Right forelimb (tissue), 1 donor: ENCODE data around the gene MAP1B.

Experiments
- DNase-seq: peaks from one replicate; pipeline ENCODE4 v3.0.0-alpha.2; 2018

The MAP1B gene

GRCh38 chr5:72134226-72134899 lies 27.1 kb downstream of the MAP1B start:
- DNase-seq = no peak

GRCh38 chr5:72137826-72138409 lies 30.6 kb downstream of the MAP1B start:
- no peak for DNase-seq

GRCh38 chr5:72138943-72139521 lies 31.8 kb downstream of the MAP1B start:
- no peak for DNase-seq

- DNase-seq = no peak
Observed at GRCh38 chr5:72140711-72141110, 33.4 kb downstream of the MAP1B start.

- DNase-seq = peak; percentile 84
Observed at GRCh38 chr5:72141440-72142355, 34.4 kb downstream of the MAP1B start.

GRCh38 chr5:72144762-72145161 lies 37.5 kb downstream of the MAP1B start:
- no peak for DNase-seq

GRCh38 chr5:72145348-72145747 lies 38.1 kb downstream of the MAP1B start:
- DNase-seq = no peak

GRCh38 chr5:72146056-72146455 lies 38.8 kb downstream of the MAP1B start:
- DNase-seq = no peak

- no peak for DNase-seq
Observed at GRCh38 chr5:72147569-72147968, 40.3 kb downstream of the MAP1B start.

- DNase-seq = no peak
Observed at GRCh38 chr5:72149742-72150141, 42.5 kb downstream of the MAP1B start.

GRCh38 chr5:72151169-72151568 lies 43.9 kb downstream of the MAP1B start:
- no peak for DNase-seq

GRCh38 chr5:72151646-72152045 lies 44.4 kb downstream of the MAP1B start:
- no peak for DNase-seq

- no peak for DNase-seq
Observed at GRCh38 chr5:72152545-72152944, 45.3 kb downstream of the MAP1B start.

GRCh38 chr5:72153551-72153950 lies 46.3 kb downstream of the MAP1B start:
- DNase-seq = no peak

GRCh38 chr5:72154076-72154756 lies 46.9 kb downstream of the MAP1B start:
- DNase-seq = no peak

GRCh38 chr5:72156946-72157624 lies 49.8 kb downstream of the MAP1B start:
- DNase-seq = no peak

GRCh38 chr5:72157625-72157962 lies 50.3 kb downstream of the MAP1B start:
- no peak for DNase-seq

- no peak for DNase-seq
Observed at GRCh38 chr5:72159501-72159911, 52.2 kb downstream of the MAP1B start.

GRCh38 chr5:72160329-72160728 lies 53.1 kb downstream of the MAP1B start:
- no peak for DNase-seq

- DNase-seq = no peak
Observed at GRCh38 chr5:72160959-72161358, 53.7 kb downstream of the MAP1B start.

GRCh38 chr5:72161951-72162350 lies 54.7 kb downstream of the MAP1B start:
- DNase-seq = no peak

GRCh38 chr5:72163349-72163983 lies 56.2 kb downstream of the MAP1B start:
- no peak for DNase-seq
